GM18498 (cell line): ENCODE data around the gene PTGER4.
A peak's percentile ranks its signal among the peaks of the same experiment; 100 is the strongest.
"Not testable (repeated sequence)": the region's sequence is repeated elsewhere in the genome, so short reads cannot be mapped to it uniquely, and the experiment has no call there.

Source experiments
- ATAC-seq: cut with Tn5 transposase; IDR thresholded peaks from one replicate; pipeline ENCODE4 v1.9.1; 2021; ENCODE audit warnings: mild to moderate bottlenecking, moderate library complexity; ENCODE audit not compliant: unreplicated experiment

Gene PTGER4

DNA sequence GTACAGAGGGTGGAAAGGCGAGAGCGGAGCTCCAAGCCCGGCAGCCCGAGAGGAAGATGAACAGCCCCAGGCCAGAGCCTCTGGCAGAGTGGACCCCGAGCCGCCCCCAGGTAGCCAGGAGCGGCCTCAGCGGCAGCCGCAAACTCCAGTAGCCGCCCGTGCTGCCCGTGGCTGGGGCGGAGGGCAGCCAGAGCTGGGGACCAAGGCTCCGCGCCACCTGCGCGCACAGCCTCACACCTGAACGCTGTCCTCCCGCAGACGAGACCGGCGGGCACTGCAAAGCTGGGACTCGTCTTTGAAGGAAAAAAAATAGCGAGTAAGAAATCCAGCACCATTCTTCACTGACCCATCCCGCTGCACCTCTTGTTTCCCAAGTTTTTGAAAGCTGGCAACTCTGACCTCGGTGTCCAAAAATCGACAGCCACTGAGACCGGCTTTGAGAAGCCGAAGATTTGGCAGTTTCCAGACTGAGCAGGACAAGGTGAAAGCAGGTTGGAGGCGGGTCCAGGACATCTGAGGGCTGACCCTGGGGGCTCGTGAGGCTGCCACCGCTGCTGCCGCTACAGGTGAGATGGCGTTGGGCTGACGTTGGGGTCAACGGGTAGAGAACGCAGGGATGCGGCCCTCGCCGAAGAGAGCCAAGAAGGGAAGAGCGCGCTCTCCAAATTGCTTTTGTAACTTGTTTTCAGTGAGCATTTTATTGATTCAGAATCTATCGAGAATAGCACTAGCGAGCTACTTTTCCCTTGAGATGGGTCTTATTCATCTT lies at the start of gene PTGER4:
TSS of gene PTGER4 (plus strand) at position 3 of the 769 bp plus-strand sequence. CDS start 1,079 bp downstream, outside the sequence.
- peak; percentile 35 for ATAC-seq

GRCh38 chr5:40630126-40630525 lies 49.6 kb upstream of the PTGER4 start:
- no peak for ATAC-seq

GRCh38 chr5:40631236-40631635 lies 48.5 kb upstream of the PTGER4 start:
- ATAC-seq, result no peak

DNA sequence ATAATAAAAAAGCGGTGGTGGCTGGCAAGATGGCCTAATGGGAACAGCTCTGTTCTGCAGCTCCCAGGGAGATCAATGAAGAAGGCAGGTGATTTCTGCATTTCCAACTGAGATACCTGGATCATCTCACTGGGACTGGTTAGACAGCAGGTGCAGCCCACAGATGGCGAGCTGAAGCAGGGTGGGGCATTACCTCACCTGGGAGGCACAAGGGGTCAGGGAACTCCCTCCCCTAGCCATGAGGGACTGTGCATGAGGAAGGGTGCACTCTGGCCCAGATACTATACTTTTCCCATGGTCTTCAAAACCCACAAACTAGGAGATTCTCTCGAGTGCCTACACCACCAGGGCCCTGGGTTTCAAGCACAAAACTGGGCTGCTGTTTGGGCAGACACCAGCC lies 45.6 kb upstream of the PTGER4 start:
- ATAC-seq, result no peak

DNA sequence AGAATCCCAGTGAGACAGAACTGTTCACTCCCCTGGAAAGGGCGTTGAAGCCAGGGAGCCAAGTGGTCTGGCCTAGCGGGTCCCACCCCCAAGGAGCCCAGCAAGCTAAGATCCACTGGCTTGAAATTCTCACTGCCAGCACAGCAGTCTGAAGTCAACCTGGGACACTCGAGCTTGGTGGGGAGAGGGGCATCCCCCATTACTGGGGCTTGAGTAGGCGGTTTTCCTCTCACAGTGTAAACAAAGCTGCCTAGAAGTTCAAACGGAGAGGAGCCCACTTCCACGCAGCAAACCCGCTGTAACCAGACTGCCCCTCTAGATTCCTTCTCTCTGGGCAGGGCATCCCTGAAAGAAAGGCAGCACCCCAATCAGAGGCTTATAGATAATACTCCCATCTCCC lies 45.1 kb upstream of the PTGER4 start:
- no peak for ATAC-seq

- not testable (repeated sequence) for ATAC-seq
Observed at GRCh38 chr5:40639531-40639930, 40.2 kb upstream of the PTGER4 start.

- no peak for ATAC-seq
Observed at GRCh38 chr5:40646266-40646665, 33.4 kb upstream of the PTGER4 start.

GRCh38 chr5:40648150-40648549 lies 31.6 kb upstream of the PTGER4 start:
- no peak for ATAC-seq

DNA sequence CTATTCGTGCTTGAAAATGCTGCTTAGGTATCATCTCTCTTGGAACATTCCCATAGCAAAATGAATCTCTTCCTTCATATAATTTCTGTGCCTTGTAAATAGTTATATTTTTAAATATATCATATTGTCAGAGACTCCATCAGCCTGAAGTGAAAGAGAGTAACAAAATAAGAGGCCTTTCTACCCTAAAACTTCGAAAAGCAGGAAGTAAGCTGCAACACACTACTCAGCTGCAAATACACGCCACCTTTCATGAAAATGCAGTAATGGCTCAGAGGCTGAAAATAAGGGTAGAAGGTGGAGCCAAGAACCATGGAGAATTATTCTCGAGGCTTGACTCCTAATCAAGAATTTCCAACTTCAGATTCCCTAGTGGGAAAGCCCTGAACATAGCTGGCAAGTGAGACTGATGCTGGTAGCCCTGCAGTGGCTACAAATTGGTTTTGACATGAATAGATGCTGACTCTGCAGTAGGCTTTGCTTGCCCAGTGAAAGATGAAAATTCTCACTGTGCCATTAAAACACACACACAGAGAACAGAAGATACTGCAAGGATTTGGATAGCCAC lies 30.2 kb upstream of the PTGER4 start:
- no peak for ATAC-seq

DNA sequence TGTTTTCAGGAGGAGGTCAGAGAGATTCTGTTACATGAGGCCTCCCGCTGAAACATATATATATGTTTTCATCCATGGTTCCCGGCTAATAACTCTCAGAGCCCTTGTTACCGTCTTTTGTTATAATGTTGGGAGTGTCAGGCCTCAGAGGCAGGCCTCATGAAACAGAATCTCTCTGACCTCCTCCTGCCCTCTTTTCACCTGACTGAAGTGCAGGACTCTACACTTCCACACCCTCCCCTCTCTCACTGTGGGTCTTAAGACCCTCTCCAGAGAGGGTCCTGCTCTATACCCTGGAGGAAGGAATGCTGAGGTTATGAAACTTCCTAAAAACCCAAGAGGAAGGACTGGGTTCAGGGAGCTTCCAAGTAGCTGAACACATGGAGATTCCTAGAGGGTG lies 28.5 kb upstream of the PTGER4 start:
- no peak for ATAC-seq

DNA sequence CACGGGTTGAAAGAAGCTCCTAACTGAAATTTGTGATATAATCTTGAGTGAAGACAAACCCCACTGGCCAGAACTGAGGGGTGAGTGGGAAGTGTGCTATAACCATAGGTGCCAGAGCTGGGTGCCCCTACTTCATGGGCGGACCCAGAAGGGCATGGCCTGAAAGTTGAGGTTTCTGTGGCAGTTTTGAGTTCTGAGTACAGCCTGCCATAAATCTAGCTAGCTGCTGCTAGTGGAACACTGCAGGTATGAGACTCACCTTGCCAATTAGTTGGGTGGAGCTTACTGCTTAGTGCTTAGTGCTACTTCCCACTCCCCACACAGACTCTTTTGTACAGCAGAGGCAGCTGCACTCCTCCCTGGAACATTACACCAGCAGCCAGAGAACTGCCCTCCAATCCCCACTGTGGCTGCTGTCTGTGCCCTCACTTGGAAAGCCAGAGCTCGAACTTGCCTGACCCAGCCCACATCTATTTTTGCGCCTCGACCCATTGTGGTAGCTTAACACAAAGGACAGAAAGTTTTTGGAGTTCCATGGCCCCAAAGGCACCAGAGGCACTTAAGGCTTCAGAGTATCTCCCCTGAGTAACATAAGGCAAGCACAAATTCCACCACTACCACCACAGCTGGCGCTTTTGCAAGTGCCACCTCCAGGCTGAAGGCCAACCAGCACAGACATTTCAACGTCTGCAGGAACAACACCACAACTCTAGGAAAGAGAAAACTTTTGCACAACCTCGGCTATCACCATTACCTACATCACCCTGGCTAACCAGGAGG lies 27.1 kb upstream of the PTGER4 start:
- no peak for ATAC-seq

- no peak for ATAC-seq
Observed at GRCh38 chr5:40653221-40654022, 26.3 kb upstream of the PTGER4 start.

DNA sequence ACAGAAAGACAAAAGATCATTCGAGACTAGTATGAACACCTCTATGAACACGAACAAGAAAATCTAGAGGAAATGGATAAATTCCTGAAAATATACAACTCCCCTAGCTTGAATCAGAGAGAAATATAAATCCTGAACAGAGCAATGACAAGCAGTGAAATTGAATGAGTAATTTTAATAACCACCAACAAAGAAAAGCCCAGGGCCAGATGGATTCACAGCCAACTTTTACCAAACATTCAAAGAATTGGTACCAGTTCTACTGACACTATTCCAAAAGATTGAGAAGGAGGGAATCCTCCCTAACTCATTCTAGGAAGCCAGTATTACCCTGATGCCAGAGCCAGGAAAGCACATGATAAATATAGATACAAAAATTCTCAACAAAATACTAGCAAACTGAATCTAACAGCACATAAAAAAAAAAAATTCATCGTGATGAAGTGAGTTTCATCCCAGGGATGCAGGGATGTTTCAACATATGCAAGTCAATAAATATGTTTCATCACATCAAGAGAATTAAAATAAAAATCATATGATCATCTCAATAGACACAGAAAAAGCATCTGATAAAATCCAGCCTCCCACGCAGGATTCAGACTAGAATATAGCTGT lies 25.2 kb upstream of the PTGER4 start:
- no peak for ATAC-seq

DNA sequence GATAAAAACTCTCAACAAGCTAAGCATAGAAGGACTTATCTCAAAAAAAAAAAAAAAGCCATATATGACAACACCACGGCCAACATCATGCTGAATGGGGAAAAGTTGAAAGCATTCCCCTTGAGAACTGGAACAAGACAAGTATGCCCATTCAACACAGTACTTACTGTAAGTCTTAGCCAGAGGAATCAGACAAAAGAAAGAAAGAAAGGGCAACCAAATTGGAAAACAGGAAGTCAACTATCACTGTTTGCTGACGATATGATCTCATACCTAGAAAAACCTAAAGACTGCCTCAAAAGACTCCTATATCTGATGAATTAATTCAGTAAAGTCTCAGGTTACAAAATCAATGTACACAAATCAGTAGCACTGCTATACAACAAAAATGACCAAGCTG lies 24.6 kb upstream of the PTGER4 start:
- ATAC-seq, result no peak

DNA sequence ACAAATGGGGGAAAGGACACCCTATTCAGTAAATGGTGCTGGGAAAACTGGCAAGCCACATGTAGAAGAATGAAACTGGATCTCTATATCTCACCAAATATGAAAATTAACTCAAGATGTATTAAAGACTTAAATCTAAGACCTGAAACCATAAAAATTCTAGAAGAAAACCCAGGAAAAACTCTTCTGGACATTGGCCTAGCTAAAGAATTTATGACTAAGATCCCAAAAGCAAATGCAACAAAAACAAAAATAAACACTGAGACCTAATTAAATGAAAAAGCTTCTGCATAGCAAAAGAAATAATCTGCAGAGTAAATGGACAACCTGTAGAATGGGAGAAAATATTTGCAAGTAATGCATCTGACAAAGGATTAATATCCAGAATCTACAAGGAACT lies 23.6 kb upstream of the PTGER4 start:
- not testable (repeated sequence) for ATAC-seq

GRCh38 chr5:40656766-40657165 lies 22.9 kb upstream of the PTGER4 start:
- ATAC-seq, result no peak

- no peak for ATAC-seq
Observed at GRCh38 chr5:40660751-40661150, 19.0 kb upstream of the PTGER4 start.

DNA sequence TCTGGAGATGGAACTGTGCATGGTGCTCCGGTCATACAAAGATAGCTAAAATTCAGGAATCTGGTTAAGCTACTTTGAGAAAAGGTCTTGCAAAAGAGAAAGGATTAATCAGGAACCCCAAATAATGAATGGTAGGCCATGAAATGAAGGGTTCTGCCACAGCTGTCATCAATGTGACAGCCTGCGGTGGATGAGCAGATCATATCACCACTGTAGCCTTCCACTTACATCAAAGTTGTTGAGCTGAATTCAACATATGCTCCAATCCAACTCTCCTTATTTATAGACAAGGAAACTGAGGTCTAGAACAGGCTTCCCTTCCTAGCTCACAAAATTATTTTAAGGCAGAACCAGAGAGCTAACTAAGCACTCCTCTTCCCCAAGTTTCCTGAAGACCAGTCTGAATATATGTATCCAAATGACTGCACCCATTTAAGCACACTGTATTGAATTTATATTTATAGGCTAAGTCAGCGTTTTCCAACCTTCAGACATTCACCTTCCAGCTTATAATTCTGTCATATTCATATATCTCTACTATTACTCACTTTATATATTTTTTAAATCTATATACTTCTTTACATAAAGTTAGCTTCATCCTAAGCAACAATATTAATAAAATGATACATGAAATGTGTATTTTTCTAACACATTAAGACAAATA lies 13.9 kb upstream of the PTGER4 start:
- no peak for ATAC-seq

GRCh38 chr5:40666657-40667056 lies 13.1 kb upstream of the PTGER4 start:
- no peak for ATAC-seq

- ATAC-seq, result no peak
Observed at GRCh38 chr5:40667161-40667663, 12.5 kb upstream of the PTGER4 start.
